H9 (cell line): Measurements from ENCODE around the gene MCM3AP. TPM values are rescaled to one million over a fixed set of nuclear protein-coding genes. Genes with fewer than 3 reads are reported as not detected.

Experiments used
- DNase-seq: peaks from one replicate; pipeline ENCODE4 v3.0.0-alpha.2; 2017
- H2AFZ ChIP-seq: one replicate; pipeline ENCODE4 v1.6.1; 2013; ENCODE audit warnings: mild to moderate bottlenecking, low read length, control low read depth, moderate library complexity
- H2AK5ac ChIP-seq: 2 replicates; pipeline ENCODE4 v1.6.1; 2013; ENCODE audit warnings: low read length, control low read depth, mixed read lengths; ENCODE audit not compliant: insufficient read length
- H2BK120ac ChIP-seq: one replicate; pipeline ENCODE4 v1.6.1; 2013; ENCODE audit warnings: low read depth, mild to moderate bottlenecking, low read length, control low read depth, inconsistent platforms; ENCODE audit not compliant: poor library complexity, severe bottlenecking
- H2BK12ac ChIP-seq: 2 replicates; pipeline ENCODE4 v1.6.1; 2013; ENCODE audit warnings: low read length, control low read depth, mixed read lengths, low read depth; ENCODE audit not compliant: insufficient read length
- H2BK15ac ChIP-seq: 2 replicates; pipeline ENCODE4 v1.6.1; 2013; ENCODE audit warnings: low read depth, low read length, control low read depth
- H2BK20ac ChIP-seq: one replicate; pipeline ENCODE4 v1.6.1; 2013; ENCODE audit warnings: low read depth, mild to moderate bottlenecking, low read length, control low read depth, inconsistent platforms; ENCODE audit not compliant: poor library complexity, severe bottlenecking
- H2BK5ac ChIP-seq: 2 replicates; pipeline ENCODE4 v1.6.1; 2013; ENCODE audit warnings: low read length, control low read depth, mixed read lengths; ENCODE audit not compliant: insufficient read length
- H3K14ac ChIP-seq: 2 replicates; pipeline ENCODE4 v1.6.1; 2013; ENCODE audit warnings: low read length, control low read depth; ENCODE audit not compliant: insufficient read depth
- H3K18ac ChIP-seq: 2 replicates; pipeline ENCODE4 v1.6.1; 2013; ENCODE audit warnings: low read depth, mild to moderate bottlenecking, mixed read lengths, low read length, control low read depth; ENCODE audit not compliant: insufficient read length
- H3K23ac ChIP-seq: 2 replicates; pipeline ENCODE4 v1.6.1; 2013; ENCODE audit warnings: low read length, control low read depth, mixed read lengths, low read depth; ENCODE audit not compliant: insufficient read length
- H3K23me2 ChIP-seq: 2 replicates; pipeline ENCODE4 v1.6.1; 2013; ENCODE audit warnings: low read depth, mild to moderate bottlenecking, mixed read lengths, low read length, control low read depth; ENCODE audit not compliant: insufficient read length, poor library complexity, severe bottlenecking
- H3K27ac ChIP-seq: 2 replicates; pipeline ENCODE4 v1.5.1; 2013; ENCODE audit warnings: low read length, control low read depth, mixed read lengths, low read depth; ENCODE audit not compliant: insufficient read length
- H3K27me3 ChIP-seq: 2 replicates; pipeline ENCODE4 v1.6.1; 2013; ENCODE audit warnings: low read length, control low read depth, inconsistent platforms; ENCODE audit not compliant: insufficient read depth
- H3K4ac ChIP-seq: 2 replicates; pipeline ENCODE4 v1.6.1; 2013; ENCODE audit warnings: low read depth, mild to moderate bottlenecking, control low read depth, inconsistent platforms, low read length, moderate library complexity
- H3K4me1 ChIP-seq: 2 replicates; pipeline ENCODE4 v1.6.1; 2013; ENCODE audit warnings: low read length, control low read depth, inconsistent platforms; ENCODE audit not compliant: insufficient read depth
- H3K4me2 ChIP-seq: 2 replicates; pipeline ENCODE4 v1.6.1; 2013; ENCODE audit warnings: low read length, control low read depth, mixed read lengths; ENCODE audit not compliant: insufficient read length, insufficient read depth
- H3K56ac ChIP-seq: 2 replicates; pipeline ENCODE4 v1.6.1; 2013; ENCODE audit warnings: low read depth, mild to moderate bottlenecking, mixed read lengths, low read length, control low read depth; ENCODE audit not compliant: insufficient read length
- H3K79me1 ChIP-seq: 2 replicates; pipeline ENCODE4 v1.6.1; 2013; ENCODE audit warnings: low read depth, mild to moderate bottlenecking, moderate library complexity, low read length, control low read depth, inconsistent platforms; ENCODE audit not compliant: insufficient read depth, poor library complexity, severe bottlenecking
- H3K79me2 ChIP-seq: 2 replicates; pipeline ENCODE4 v1.6.1; 2013; ENCODE audit warnings: low read length, control low read depth, inconsistent platforms; ENCODE audit not compliant: insufficient read depth
- H3K9ac ChIP-seq: 2 replicates; pipeline ENCODE4 v1.6.1; 2013; ENCODE audit warnings: low read length, control low read depth, mixed read lengths; ENCODE audit not compliant: insufficient read length; ENCODE audit errors: extremely low read depth
- H3K9me3 ChIP-seq: one replicate; pipeline ENCODE4 v1.6.1; 2013; ENCODE audit warnings: low read depth, low read length, inconsistent platforms; ENCODE audit not compliant: control insufficient read depth
- H3T11ph ChIP-seq: one replicate; pipeline ENCODE4 v1.6.1; 2013; ENCODE audit warnings: mild to moderate bottlenecking, low read length, control low read depth, inconsistent platforms
- H4K20me1 ChIP-seq: one replicate; pipeline ENCODE4 v1.6.1; 2013; ENCODE audit not compliant: control insufficient read depth, insufficient read length, insufficient read depth
- H4K5ac ChIP-seq: 2 replicates; pipeline ENCODE4 v1.6.1; 2013; ENCODE audit warnings: low read depth, mild to moderate bottlenecking, mixed read lengths, low read length, control low read depth; ENCODE audit not compliant: insufficient read length
- H4K8ac ChIP-seq: replicated peaks from 2 replicates; pipeline ENCODE4 v1.6.1; 2013; ENCODE audit warnings: low read length, control low read depth, mixed read lengths, low read depth; ENCODE audit not compliant: insufficient read length
- H4K91ac ChIP-seq: 2 replicates; pipeline ENCODE4 v1.6.1; 2013; ENCODE audit warnings: low read depth, mild to moderate bottlenecking, moderate library complexity, mixed read lengths, low read length, control low read depth; ENCODE audit not compliant: insufficient read length
- H3K27ac Mint-ChIP-seq, 3 experiments: 2 replicates in 2 of 3; 3 replicates in 1 of 3; pipeline ENCODE4 v1.8.0; 2020 to 2021; ENCODE audit warnings: mixed read lengths in 3 of 3, mild to moderate bottlenecking in 1 of 3, moderate library complexity in 1 of 3
- H3K27me3 Mint-ChIP-seq: 2 replicates; pipeline ENCODE4 v1.8.0; 2021; ENCODE audit warnings: low read depth, mild to moderate bottlenecking, moderate library complexity, mixed read lengths
- H3K36me3 Mint-ChIP-seq, 3 experiments: 2 replicates in 2 of 3; 3 replicates in 1 of 3; pipeline ENCODE4 v1.8.0; 2020 to 2021; ENCODE audit warnings: low read depth in 3 of 3, mixed read lengths in 3 of 3; ENCODE audit not compliant: insufficient read depth in 1 of 3
- H3K4me1 Mint-ChIP-seq, 2 experiments: 2 replicates each; pipeline ENCODE4 v1.8.0; 2020; ENCODE audit warnings: mixed read lengths in 2 of 2
- H3K4me3 Mint-ChIP-seq, 2 experiments: 2 replicates in 1 of 2; 3 replicates in 1 of 2; pipeline ENCODE4 v1.8.0; 2020 to 2021; ENCODE audit warnings: mild to moderate bottlenecking in 2 of 2, mixed read lengths in 2 of 2, moderate library complexity in 1 of 2
- H3K9me3 Mint-ChIP-seq, 2 experiments: 2 replicates in 1 of 2; 3 replicates in 1 of 2; pipeline ENCODE4 v1.8.0; 2020; ENCODE audit warnings: mild to moderate bottlenecking in 2 of 2, mixed read lengths in 2 of 2, moderate library complexity in 1 of 2
- WGBS: extraction: QIAGEN DNeasy Blood & Tissue Kit; methylation state at CpG from one replicate; pipeline ENCODE4 v1.1.7; 2013; ENCODE audit warnings: missing lambda C conversion rate, low lambda C conversion rate, mixed read lengths; ENCODE audit not compliant: insufficient read length; ENCODE audit errors: extremely low coverage; 5-methylcytosine and 5-hydroxymethylcytosine counted together
- total RNA-seq: library from RNA; stranded (reverse); gene quantifications from 2 replicates; pipeline ENCODE4 v1.2.1, GENCODE V29; 2021
- TF ChIP-seq, protein P1 (sequence below): fragments of 200-600 bp; sonication (generic); conservative IDR thresholded peaks from 3 replicates; pipeline ENCODE4 v1.8.0; 2021; ENCODE audit warnings: antibody characterized with exemption, mild to moderate bottlenecking

Gene MCM3AP
- total RNA-seq, 1 experiment from 2014 or later, result 124 TPM

DNA sequence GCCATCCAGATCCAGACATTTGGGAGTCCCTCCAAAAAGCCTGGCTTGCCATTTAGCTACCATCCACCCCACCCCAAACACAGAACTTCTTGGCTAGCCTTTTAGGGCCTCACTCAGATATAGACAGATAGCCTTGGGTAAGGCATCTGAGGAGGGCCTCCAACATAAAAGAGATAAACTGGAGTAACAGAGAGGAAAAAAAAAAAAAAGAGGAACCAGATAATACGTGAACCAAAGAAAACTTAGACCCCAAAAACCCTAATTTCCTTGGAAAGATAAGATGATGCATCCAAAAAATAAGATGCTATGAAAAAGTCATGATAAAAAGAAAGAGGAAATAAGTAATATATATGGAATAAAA, 37.0 kb downstream of the MCM3AP start:
- no peak overlapping the region for H4K8ac ChIP-seq
- TF ChIP-seq, protein P1, sequence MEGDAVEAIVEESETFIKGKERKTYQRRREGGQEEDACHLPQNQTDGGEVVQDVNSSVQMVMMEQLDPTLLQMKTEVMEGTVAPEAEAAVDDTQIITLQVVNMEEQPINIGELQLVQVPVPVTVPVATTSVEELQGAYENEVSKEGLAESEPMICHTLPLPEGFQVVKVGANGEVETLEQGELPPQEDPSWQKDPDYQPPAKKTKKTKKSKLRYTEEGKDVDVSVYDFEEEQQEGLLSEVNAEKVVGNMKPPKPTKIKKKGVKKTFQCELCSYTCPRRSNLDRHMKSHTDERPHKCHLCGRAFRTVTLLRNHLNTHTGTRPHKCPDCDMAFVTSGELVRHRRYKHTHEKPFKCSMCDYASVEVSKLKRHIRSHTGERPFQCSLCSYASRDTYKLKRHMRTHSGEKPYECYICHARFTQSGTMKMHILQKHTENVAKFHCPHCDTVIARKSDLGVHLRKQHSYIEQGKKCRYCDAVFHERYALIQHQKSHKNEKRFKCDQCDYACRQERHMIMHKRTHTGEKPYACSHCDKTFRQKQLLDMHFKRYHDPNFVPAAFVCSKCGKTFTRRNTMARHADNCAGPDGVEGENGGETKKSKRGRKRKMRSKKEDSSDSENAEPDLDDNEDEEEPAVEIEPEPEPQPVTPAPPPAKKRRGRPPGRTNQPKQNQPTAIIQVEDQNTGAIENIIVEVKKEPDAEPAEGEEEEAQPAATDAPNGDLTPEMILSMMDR, result no peak
- H3K9me3 ChIP-seq, result no peaks in the 10 kb centered on the region
- no peak overlapping the region for H3K56ac ChIP-seq
- no peak overlapping the region for H2BK20ac ChIP-seq
- H3K4ac ChIP-seq, result no peak overlapping the region
- no peak overlapping the region for H3K23ac ChIP-seq
- no peak overlapping the region for H2BK120ac ChIP-seq
- no peaks in the 10 kb centered on the region for H3K27me3 ChIP-seq
- H4K5ac ChIP-seq, result no peak overlapping the region
- H3K14ac ChIP-seq, result no peak overlapping the region
- no peaks in the 10 kb centered on the region for H3K27me3 Mint-ChIP-seq
- no peaks in the 10 kb centered on the region for H4K20me1 ChIP-seq
- H3K36me3 Mint-ChIP-seq, result peaks cover 45 to 91% (median 76%) of the 10 kb centered on the region in 3 experiments
- no peak overlapping the region for H3K9ac ChIP-seq
- H4K91ac ChIP-seq, result no peak overlapping the region
- no peak overlapping the region for H2BK5ac ChIP-seq
- no peak overlapping the region for H2AK5ac ChIP-seq
- no peaks in the 10 kb centered on the region for H3K4me1 ChIP-seq
- peak overlapping the region in 1 of 3 experiments; percentile 64; a peak in 1 of 7 replicates for H3K27ac Mint-ChIP-seq
- H3K27ac ChIP-seq, result no peak overlapping the region
- H3K79me2 ChIP-seq, result no peaks in the 10 kb centered on the region
- H3K4me1 Mint-ChIP-seq, result no peaks in the 10 kb centered on the region
- no peaks in the 10 kb centered on the region for H3K79me1 ChIP-seq
- no peak overlapping the region for H2AFZ ChIP-seq
- no peaks in the 10 kb centered on the region for H3K23me2 ChIP-seq
- no peaks in the 10 kb centered on the region for H3K9me3 Mint-ChIP-seq
- no peak overlapping the region for H2BK12ac ChIP-seq
- DNase-seq, result no peak
- no peak overlapping the region for H3K18ac ChIP-seq
- no CpG with 5 or more reads among the region's 1 CpG for WGBS
- no peak overlapping the region for H3T11ph ChIP-seq
- H3K4me2 ChIP-seq, result no peak overlapping the region
- no peak overlapping the region for H3K4me3 Mint-ChIP-seq
- H2BK15ac ChIP-seq, result no peak overlapping the region
